ENCODE measurements around the gene EXOSC9.

EXOSC9 gene

DNA sequence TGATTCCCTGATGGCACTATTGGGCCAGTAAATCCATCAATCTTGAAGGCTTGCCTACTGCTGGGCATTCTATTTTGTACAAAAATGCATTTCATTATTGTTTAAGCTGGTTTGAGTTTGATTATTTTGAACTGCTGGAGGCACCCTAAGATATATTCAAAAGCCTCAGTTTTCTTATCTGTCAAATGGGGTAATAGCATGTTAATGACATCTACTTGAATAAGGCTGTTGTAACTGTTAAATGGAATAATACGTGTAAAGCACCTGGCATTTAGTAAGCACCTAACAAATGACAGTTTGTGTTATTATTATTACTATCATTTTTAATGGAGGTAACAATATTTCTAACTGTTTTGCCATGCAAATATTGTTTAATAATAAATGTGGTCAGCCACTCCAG, 29.3 kb upstream of the EXOSC9 start:
- H3K4me3 ChIP-seq (ENCODE audit: low read depth, low read length), result no peak overlapping the region
- no peak overlapping the region for H3K9ac ChIP-seq (ENCODE audit: low read length)
- H3K9me3 ChIP-seq (ENCODE audit: control insufficient read depth, insufficient read depth, low read depth, low read length), result no peaks in the 10 kb centered on the region
- H3K36me3 ChIP-seq (ENCODE audit: control insufficient read depth, insufficient read depth, low read length), result no peaks in the 10 kb centered on the region
- no peak overlapping the region for H3K27ac ChIP-seq (ENCODE audit: low read depth, low read length)
- H3K4me1 ChIP-seq (ENCODE audit: control insufficient read depth, insufficient read depth, low read length), result peaks cover 4% of the 10 kb centered on the region; the same call in 1 of the 2 replicates
- H3K27me3 ChIP-seq (ENCODE audit: control insufficient read depth, insufficient read depth, low read length), result peaks cover 17% of the 10 kb centered on the region

DNA sequence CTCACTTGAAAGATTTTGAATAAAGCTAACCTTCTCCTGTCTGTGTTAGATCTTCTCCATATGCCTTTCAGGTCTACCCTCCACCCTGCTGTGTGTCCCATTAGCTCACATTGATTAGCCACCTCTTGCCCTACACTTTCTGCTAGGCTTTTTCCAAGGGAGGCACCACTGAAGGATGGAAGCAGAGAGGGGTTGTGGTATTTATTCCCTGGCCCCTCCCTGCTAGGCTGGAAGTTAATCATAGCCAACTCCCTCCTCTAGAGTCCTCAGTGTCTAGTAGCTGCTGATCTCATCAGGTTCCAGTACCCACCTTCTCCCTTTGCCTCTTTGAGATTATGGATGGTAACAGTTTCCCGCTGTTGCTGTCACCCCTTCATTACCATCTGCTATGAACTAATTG, 27.2 kb upstream of the EXOSC9 start:
- Histone ChIP-seq H3K27me3 (ENCODE audit: control insufficient read depth, insufficient read depth, low read length) (peaks cover 1% of the 10 kb centered on the region; the same call in 1 of the 2 replicates), H3K27ac (ENCODE audit: low read depth, low read length) (no peak overlapping the region), H3K4me1 (ENCODE audit: control insufficient read depth, insufficient read depth, low read length) (peaks cover 4% of the 10 kb centered on the region; the same call in 1 of the 2 replicates), H3K9ac (ENCODE audit: low read length) (no peak overlapping the region), H3K4me3 (ENCODE audit: low read depth, low read length) (no peak overlapping the region), H3K36me3 (ENCODE audit: control insufficient read depth, insufficient read depth, low read length) (no peaks in the 10 kb centered on the region), H3K9me3 (ENCODE audit: control insufficient read depth, insufficient read depth, low read depth, low read length) (no peaks in the 10 kb centered on the region)

GRCh38 chr4:121776610-121777401, 24.3 kb upstream of the EXOSC9 start:
- Histone ChIP-seq H3K4me3 (ENCODE audit: low read depth, low read length) (no peak overlapping the region), H3K9ac (ENCODE audit: low read length) (no peak overlapping the region), H3K4me1 (ENCODE audit: control insufficient read depth, insufficient read depth, low read length) (peaks cover 4% of the 10 kb centered on the region; the same call in 1 of the 2 replicates), H3K27ac (ENCODE audit: low read depth, low read length) (no peak overlapping the region), H3K9me3 (ENCODE audit: control insufficient read depth, insufficient read depth, low read depth, low read length) (no peaks in the 10 kb centered on the region), H3K36me3 (ENCODE audit: control insufficient read depth, insufficient read depth, low read length) (no peaks in the 10 kb centered on the region), H3K27me3 (ENCODE audit: control insufficient read depth, insufficient read depth, low read length) (no peaks in the 10 kb centered on the region)

- Histone ChIP-seq H3K4me1 (ENCODE audit: control insufficient read depth, insufficient read depth, low read length) (peaks cover 4% of the 10 kb centered on the region; the same call in 1 of the 2 replicates), H3K36me3 (ENCODE audit: control insufficient read depth, insufficient read depth, low read length) (no peaks in the 10 kb centered on the region), H3K9me3 (ENCODE audit: control insufficient read depth, insufficient read depth, low read depth, low read length) (no peaks in the 10 kb centered on the region), H3K27me3 (ENCODE audit: control insufficient read depth, insufficient read depth, low read length) (no peaks in the 10 kb centered on the region), H3K27ac (ENCODE audit: low read depth, low read length) (no peak overlapping the region), H3K9ac (ENCODE audit: low read length) (no peak overlapping the region), H3K4me3 (ENCODE audit: low read depth, low read length) (no peak overlapping the region)
Observed at GRCh38 chr4:121777625-121778024, 23.5 kb upstream of the EXOSC9 start.

DNA sequence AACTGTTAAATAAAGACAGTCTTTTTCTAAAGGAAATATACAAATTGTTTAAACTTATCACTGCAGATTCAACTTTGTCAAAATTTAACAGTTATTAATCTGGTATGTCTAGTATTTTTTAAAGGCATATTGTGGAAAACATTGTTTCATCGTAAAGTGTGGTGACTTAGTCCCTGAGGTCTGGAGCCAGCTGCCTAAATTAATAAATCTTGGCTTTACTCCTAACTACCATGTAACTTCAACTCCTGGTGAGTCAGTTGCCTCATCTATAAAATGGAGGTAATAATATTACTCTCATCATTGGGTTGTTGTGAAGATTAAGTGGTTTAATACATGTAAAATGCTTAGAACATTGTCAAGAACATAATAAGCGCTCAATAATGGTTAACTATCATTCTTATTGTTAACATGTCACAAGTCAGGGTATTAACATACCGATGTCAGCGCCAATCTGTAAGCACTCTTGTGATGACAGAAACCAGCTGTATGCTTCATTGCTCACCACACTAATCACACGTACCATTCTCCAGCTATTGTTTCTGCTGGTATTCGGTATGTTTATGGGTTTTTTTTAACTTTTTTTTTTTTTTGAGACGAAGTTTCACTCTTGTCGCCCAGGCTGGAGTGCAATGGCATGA, 22.0 kb upstream of the EXOSC9 start:
- no peak overlapping the region for H3K9ac ChIP-seq (ENCODE audit: low read length)
- no peaks in the 10 kb centered on the region for H3K36me3 ChIP-seq (ENCODE audit: control insufficient read depth, insufficient read depth, low read length)
- peaks cover under 1% of the 10 kb centered on the region; the same call in 1 of the 2 replicates for H3K4me1 ChIP-seq (ENCODE audit: control insufficient read depth, insufficient read depth, low read length)
- H3K27me3 ChIP-seq (ENCODE audit: control insufficient read depth, insufficient read depth, low read length), result no peaks in the 10 kb centered on the region
- no peaks in the 10 kb centered on the region for H3K9me3 ChIP-seq (ENCODE audit: control insufficient read depth, insufficient read depth, low read depth, low read length)
- H3K4me3 ChIP-seq (ENCODE audit: low read depth, low read length), result no peak overlapping the region
- no peak overlapping the region for H3K27ac ChIP-seq (ENCODE audit: low read depth, low read length)

- no peak overlapping the region for H3K4me3 ChIP-seq (ENCODE audit: low read depth, low read length)
- no peak overlapping the region for H3K9ac ChIP-seq (ENCODE audit: low read length)
- H3K36me3 ChIP-seq (ENCODE audit: control insufficient read depth, insufficient read depth, low read length), result no peaks in the 10 kb centered on the region
- no peaks in the 10 kb centered on the region for H3K27me3 ChIP-seq (ENCODE audit: control insufficient read depth, insufficient read depth, low read length)
- H3K9me3 ChIP-seq (ENCODE audit: control insufficient read depth, insufficient read depth, low read depth, low read length), result 0 out of 2 replicates have a peak, but pooled peaks cover 3% of the 10 kb centered on the region
- H3K27ac ChIP-seq (ENCODE audit: low read depth, low read length), result no peak overlapping the region
- no peaks in the 10 kb centered on the region for H3K4me1 ChIP-seq (ENCODE audit: control insufficient read depth, insufficient read depth, low read length)
Observed at GRCh38 chr4:121783210-121783609, 17.9 kb upstream of the EXOSC9 start.

- no peak overlapping the region for H3K27ac ChIP-seq (ENCODE audit: low read depth, low read length)
- no peak overlapping the region for H3K9ac ChIP-seq (ENCODE audit: low read length)
Observed at GRCh38 chr4:121784401-121784800, 16.7 kb upstream of the EXOSC9 start.

GRCh38 chr4:121784975-121785374, 16.1 kb upstream of the EXOSC9 start:
- no peaks in the 10 kb centered on the region for H3K27me3 ChIP-seq (ENCODE audit: control insufficient read depth, insufficient read depth, low read length)
- no peak overlapping the region for H3K27ac ChIP-seq (ENCODE audit: low read depth, low read length)
- H3K9ac ChIP-seq (ENCODE audit: low read length), result no peak overlapping the region
- 0 out of 2 replicates have a peak, but pooled peaks cover 3% of the 10 kb centered on the region for H3K9me3 ChIP-seq (ENCODE audit: control insufficient read depth, insufficient read depth, low read depth, low read length)
- H3K4me3 ChIP-seq (ENCODE audit: low read depth, low read length), result no peak overlapping the region
- H3K4me1 ChIP-seq (ENCODE audit: control insufficient read depth, insufficient read depth, low read length), result no peaks in the 10 kb centered on the region
- H3K36me3 ChIP-seq (ENCODE audit: control insufficient read depth, insufficient read depth, low read length), result no peaks in the 10 kb centered on the region

More at GRCh38 chr4:121784401-121784800, 16.7 kb upstream of the EXOSC9 start:
- Histone ChIP-seq H3K4me3 (ENCODE audit: low read depth, low read length) (no peak overlapping the region), H3K36me3 (ENCODE audit: control insufficient read depth, insufficient read depth, low read length) (no peaks in the 10 kb centered on the region), H3K4me1 (ENCODE audit: control insufficient read depth, insufficient read depth, low read length) (no peaks in the 10 kb centered on the region), H3K27me3 (ENCODE audit: control insufficient read depth, insufficient read depth, low read length) (no peaks in the 10 kb centered on the region), H3K9me3 (ENCODE audit: control insufficient read depth, insufficient read depth, low read depth, low read length) (0 out of 2 replicates have a peak, but pooled peaks cover 3% of the 10 kb centered on the region)

DNA sequence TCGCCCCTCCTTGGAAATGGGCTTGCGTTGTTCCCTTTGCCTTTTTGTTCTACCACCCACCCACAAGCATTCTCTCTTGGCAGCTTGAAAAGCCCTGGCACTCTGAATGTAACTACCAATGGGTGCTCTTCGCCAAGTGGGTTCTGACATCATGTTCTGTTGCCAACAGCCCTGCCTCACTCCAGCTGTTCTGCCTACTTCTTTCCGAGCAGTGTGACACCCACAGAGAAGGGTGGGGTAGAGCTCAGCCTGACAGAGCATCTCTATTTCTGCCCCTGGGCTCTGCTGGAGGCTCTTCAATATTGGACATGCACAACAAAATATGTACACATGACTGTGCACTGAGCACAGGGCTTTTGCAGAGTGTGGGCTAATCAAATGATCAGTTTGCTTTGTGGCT, 15.6 kb upstream of the EXOSC9 start:
- Histone ChIP-seq H3K36me3 (ENCODE audit: control insufficient read depth, insufficient read depth, low read length) (no peaks in the 10 kb centered on the region), H3K9ac (ENCODE audit: low read length) (no peak overlapping the region), H3K4me1 (ENCODE audit: control insufficient read depth, insufficient read depth, low read length) (no peaks in the 10 kb centered on the region), H3K4me3 (ENCODE audit: low read depth, low read length) (no peak overlapping the region), H3K27me3 (ENCODE audit: control insufficient read depth, insufficient read depth, low read length) (no peaks in the 10 kb centered on the region), H3K27ac (ENCODE audit: low read depth, low read length) (no peak overlapping the region), H3K9me3 (ENCODE audit: control insufficient read depth, insufficient read depth, low read depth, low read length) (0 out of 2 replicates have a peak, but pooled peaks cover 3% of the 10 kb centered on the region)

GRCh38 chr4:121786221-121786620, 14.9 kb upstream of the EXOSC9 start:
- H3K9me3 ChIP-seq (ENCODE audit: control insufficient read depth, insufficient read depth, low read depth, low read length), result 0 out of 2 replicates have a peak, but pooled peaks cover 3% of the 10 kb centered on the region

GRCh38 chr4:121788896-121789295, 12.2 kb upstream of the EXOSC9 start:
- H3K9me3 ChIP-seq (ENCODE audit: control insufficient read depth, insufficient read depth, low read depth, low read length), result 0 out of 2 replicates have a peak, but pooled peaks cover 3% of the 10 kb centered on the region
- H3K4me3 ChIP-seq (ENCODE audit: low read depth, low read length), result no peak overlapping the region
- H3K9ac ChIP-seq (ENCODE audit: low read length), result no peak overlapping the region
- H3K36me3 ChIP-seq (ENCODE audit: control insufficient read depth, insufficient read depth, low read length), result no peaks in the 10 kb centered on the region
- H3K4me1 ChIP-seq (ENCODE audit: control insufficient read depth, insufficient read depth, low read length), result no peaks in the 10 kb centered on the region
- H3K27me3 ChIP-seq (ENCODE audit: control insufficient read depth, insufficient read depth, low read length), result no peaks in the 10 kb centered on the region
- H3K27ac ChIP-seq (ENCODE audit: low read depth, low read length), result no peak overlapping the region

More at GRCh38 chr4:121786221-121786620, 14.9 kb upstream of the EXOSC9 start:
- Histone ChIP-seq H3K36me3 (ENCODE audit: control insufficient read depth, insufficient read depth, low read length) (no peaks in the 10 kb centered on the region), H3K4me3 (ENCODE audit: low read depth, low read length) (no peak overlapping the region), H3K27me3 (ENCODE audit: control insufficient read depth, insufficient read depth, low read length) (no peaks in the 10 kb centered on the region), H3K4me1 (ENCODE audit: control insufficient read depth, insufficient read depth, low read length) (no peaks in the 10 kb centered on the region), H3K9ac (ENCODE audit: low read length) (no peak overlapping the region), H3K27ac (ENCODE audit: low read depth, low read length) (no peak overlapping the region)
